ENCODE measurements around the gene PROZ. TPM values are rescaled to one million over a fixed set of nuclear protein-coding genes. Genes with fewer than 3 reads are reported as not detected.

The PROZ gene
- total and polyA plus RNA-seq, 9 of the 15 experiments (the other 6 are each of a cell fraction or from before 2014, with no cell fraction given) = not detected

DNA sequence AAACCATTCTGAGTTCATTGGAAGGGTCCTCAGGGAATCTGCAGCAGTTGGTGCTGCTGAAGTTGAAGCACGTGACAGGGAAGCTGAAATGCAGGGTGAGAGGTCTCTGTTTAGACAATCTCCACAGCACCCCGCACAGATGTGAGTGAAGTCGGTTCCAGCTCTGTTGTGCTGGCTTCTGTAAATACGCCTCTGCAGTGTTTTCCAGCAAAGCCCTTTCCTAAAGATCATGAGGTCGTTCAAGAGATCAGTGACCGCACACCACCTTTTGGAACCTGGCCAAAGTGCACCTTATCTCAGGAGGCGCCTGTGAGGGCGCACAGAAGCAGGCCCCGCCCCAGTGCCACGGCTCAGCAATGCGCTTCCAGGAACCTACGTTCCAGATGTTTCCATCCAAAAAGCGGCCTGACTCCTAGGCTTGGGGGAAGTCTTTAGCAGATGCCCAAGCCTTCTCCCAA is 61.7 kb downstream of the PROZ start (continued):
- TF ChIP-seq, protein P1, sequence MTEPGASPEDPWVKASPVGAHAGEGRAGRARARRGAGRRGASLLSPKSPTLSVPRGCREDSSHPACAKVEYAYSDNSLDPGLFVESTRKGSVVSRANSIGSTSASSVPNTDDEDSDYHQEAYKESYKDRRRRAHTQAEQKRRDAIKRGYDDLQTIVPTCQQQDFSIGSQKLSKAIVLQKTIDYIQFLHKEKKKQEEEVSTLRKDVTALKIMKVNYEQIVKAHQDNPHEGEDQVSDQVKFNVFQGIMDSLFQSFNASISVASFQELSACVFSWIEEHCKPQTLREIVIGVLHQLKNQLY (CRISPR knock-in tag; conservative IDR thresholded peaks at IDR 0.05) = no peak
- TF ChIP-seq BHLHE40 (IDR thresholded peaks at IDR 0.05; ENCODE audit: low read length) (peak; percentile 90), ZEB2 (IDR thresholded peaks at IDR 0.05) (peak; percentile 43; the same call in 1 of the 2 replicates), CCNT2 (IDR thresholded peaks at IDR 0.05; ENCODE audit: borderline replicate concordance, extremely low read depth, insufficient read length, low read depth, low read length) (peak; percentile 49), HMGN3 (IDR thresholded peaks at IDR 0.05; ENCODE audit: borderline replicate concordance, extremely low read depth, insufficient read length, low read depth, low read length) (peak; percentile 76), ZKSCAN3 (CRISPR knock-in tag; IDR thresholded peaks at IDR 0.05) (no peak), YY1 (IDR thresholded peaks at IDR 0.05; ENCODE audit: borderline replicate concordance in 1 of 3, control insufficient read depth in 1 of 3, extremely low read depth in 1 of 3, insufficient read depth in 3 of 3, insufficient read length in 1 of 3, insufficient replicate concordance in 2 of 3, low read depth in 1 of 3, low read length in 2 of 3) (peak in 1 of 3 experiments; percentile 36)
- TF ChIP-seq, protein P2, sequence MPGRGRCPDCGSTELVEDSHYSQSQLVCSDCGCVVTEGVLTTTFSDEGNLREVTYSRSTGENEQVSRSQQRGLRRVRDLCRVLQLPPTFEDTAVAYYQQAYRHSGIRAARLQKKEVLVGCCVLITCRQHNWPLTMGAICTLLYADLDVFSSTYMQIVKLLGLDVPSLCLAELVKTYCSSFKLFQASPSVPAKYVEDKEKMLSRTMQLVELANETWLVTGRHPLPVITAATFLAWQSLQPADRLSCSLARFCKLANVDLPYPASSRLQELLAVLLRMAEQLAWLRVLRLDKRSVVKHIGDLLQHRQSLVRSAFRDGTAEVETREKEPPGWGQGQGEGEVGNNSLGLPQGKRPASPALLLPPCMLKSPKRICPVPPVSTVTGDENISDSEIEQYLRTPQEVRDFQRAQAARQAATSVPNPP (IDR thresholded peaks at IDR 0.05; ENCODE audit: borderline replicate concordance, insufficient read depth, insufficient read length) = no peak
- TF ChIP-seq, protein P3, sequence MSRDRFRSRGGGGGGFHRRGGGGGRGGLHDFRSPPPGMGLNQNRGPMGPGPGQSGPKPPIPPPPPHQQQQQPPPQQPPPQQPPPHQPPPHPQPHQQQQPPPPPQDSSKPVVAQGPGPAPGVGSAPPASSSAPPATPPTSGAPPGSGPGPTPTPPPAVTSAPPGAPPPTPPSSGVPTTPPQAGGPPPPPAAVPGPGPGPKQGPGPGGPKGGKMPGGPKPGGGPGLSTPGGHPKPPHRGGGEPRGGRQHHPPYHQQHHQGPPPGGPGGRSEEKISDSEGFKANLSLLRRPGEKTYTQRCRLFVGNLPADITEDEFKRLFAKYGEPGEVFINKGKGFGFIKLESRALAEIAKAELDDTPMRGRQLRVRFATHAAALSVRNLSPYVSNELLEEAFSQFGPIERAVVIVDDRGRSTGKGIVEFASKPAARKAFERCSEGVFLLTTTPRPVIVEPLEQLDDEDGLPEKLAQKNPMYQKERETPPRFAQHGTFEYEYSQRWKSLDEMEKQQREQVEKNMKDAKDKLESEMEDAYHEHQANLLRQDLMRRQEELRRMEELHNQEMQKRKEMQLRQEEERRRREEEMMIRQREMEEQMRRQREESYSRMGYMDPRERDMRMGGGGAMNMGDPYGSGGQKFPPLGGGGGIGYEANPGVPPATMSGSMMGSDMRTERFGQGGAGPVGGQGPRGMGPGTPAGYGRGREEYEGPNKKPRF (IDR thresholded peaks at IDR 0.05; ENCODE audit: low read depth, low read length) = no peak
- TF ChIP-seq, protein P4, sequence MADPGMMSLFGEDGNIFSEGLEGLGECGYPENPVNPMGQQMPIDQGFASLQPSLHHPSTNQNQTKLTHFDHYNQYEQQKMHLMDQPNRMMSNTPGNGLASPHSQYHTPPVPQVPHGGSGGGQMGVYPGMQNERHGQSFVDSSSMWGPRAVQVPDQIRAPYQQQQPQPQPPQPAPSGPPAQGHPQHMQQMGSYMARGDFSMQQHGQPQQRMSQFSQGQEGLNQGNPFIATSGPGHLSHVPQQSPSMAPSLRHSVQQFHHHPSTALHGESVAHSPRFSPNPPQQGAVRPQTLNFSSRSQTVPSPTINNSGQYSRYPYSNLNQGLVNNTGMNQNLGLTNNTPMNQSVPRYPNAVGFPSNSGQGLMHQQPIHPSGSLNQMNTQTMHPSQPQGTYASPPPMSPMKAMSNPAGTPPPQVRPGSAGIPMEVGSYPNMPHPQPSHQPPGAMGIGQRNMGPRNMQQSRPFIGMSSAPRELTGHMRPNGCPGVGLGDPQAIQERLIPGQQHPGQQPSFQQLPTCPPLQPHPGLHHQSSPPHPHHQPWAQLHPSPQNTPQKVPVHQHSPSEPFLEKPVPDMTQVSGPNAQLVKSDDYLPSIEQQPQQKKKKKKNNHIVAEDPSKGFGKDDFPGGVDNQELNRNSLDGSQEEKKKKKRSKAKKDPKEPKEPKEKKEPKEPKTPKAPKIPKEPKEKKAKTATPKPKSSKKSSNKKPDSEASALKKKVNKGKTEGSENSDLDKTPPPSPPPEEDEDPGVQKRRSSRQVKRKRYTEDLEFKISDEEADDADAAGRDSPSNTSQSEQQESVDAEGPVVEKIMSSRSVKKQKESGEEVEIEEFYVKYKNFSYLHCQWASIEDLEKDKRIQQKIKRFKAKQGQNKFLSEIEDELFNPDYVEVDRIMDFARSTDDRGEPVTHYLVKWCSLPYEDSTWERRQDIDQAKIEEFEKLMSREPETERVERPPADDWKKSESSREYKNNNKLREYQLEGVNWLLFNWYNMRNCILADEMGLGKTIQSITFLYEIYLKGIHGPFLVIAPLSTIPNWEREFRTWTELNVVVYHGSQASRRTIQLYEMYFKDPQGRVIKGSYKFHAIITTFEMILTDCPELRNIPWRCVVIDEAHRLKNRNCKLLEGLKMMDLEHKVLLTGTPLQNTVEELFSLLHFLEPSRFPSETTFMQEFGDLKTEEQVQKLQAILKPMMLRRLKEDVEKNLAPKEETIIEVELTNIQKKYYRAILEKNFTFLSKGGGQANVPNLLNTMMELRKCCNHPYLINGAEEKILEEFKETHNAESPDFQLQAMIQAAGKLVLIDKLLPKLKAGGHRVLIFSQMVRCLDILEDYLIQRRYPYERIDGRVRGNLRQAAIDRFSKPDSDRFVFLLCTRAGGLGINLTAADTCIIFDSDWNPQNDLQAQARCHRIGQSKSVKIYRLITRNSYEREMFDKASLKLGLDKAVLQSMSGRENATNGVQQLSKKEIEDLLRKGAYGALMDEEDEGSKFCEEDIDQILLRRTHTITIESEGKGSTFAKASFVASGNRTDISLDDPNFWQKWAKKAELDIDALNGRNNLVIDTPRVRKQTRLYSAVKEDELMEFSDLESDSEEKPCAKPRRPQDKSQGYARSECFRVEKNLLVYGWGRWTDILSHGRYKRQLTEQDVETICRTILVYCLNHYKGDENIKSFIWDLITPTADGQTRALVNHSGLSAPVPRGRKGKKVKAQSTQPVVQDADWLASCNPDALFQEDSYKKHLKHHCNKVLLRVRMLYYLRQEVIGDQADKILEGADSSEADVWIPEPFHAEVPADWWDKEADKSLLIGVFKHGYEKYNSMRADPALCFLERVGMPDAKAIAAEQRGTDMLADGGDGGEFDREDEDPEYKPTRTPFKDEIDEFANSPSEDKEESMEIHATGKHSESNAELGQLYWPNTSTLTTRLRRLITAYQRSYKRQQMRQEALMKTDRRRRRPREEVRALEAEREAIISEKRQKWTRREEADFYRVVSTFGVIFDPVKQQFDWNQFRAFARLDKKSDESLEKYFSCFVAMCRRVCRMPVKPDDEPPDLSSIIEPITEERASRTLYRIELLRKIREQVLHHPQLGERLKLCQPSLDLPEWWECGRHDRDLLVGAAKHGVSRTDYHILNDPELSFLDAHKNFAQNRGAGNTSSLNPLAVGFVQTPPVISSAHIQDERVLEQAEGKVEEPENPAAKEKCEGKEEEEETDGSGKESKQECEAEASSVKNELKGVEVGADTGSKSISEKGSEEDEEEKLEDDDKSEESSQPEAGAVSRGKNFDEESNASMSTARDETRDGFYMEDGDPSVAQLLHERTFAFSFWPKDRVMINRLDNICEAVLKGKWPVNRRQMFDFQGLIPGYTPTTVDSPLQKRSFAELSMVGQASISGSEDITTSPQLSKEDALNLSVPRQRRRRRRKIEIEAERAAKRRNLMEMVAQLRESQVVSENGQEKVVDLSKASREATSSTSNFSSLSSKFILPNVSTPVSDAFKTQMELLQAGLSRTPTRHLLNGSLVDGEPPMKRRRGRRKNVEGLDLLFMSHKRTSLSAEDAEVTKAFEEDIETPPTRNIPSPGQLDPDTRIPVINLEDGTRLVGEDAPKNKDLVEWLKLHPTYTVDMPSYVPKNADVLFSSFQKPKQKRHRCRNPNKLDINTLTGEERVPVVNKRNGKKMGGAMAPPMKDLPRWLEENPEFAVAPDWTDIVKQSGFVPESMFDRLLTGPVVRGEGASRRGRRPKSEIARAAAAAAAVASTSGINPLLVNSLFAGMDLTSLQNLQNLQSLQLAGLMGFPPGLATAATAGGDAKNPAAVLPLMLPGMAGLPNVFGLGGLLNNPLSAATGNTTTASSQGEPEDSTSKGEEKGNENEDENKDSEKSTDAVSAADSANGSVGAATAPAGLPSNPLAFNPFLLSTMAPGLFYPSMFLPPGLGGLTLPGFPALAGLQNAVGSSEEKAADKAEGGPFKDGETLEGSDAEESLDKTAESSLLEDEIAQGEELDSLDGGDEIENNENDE (IDR thresholded peaks at IDR 0.05; ENCODE audit: low read depth, low read length) = no peak

Measured in K562 (cell line).